Measurements from ENCODE around the gene IL21R.

- TF ChIP-seq CUX1 (CRISPR knock-in tag; IDR thresholded peaks at IDR 0.05) (no peak), NR2C2 (CRISPR knock-in tag; IDR thresholded peaks at IDR 0.05) (no peak), NR2C2 (tag; IDR thresholded peaks at IDR 0.05) (no peak)
These were observed 6.1 kb downstream of the IL21R start for GRCh38 chr16:27408012-27408601.
